GM12878 (cell line): ENCODE results near the gene WNT7A. TPM values are rescaled to one million over a fixed set of nuclear protein-coding genes. Genes with fewer than 3 reads are reported as not detected.

Source experiments
- ATAC-seq: fragments of 200-7000 bp; cut with Tn5 transposase; 3 replicates; pipeline ENCODE4 v1.9.1; 2020; ENCODE audit warnings: mild to moderate bottlenecking, moderate library complexity
- BruUV-seq: library from RNA; stranded (reverse); fragments of 400-500 nt; replicated peaks from 2 replicates; lab custom pipeline; 2021; lab: Mats Ljungman, UMichigan
- CTCF ChIA-PET: fragments of 300-600 bp; sonication (Branson Sonifier 250); formaldehyde crosslinking; extraction: SDS; loops from one replicate; lab custom pipeline; 2021; ENCODE audit warnings: inconsistent platforms; lab: Yijun Ruan, JAX
- POLR2A ChIA-PET: fragments of 350-600 bp; formaldehyde crosslinking; extraction: SDS; loops from one replicate; lab custom pipeline; 2021; ENCODE audit warnings: inconsistent platforms; lab: Charles Lee
- RAD21 ChIA-PET: fragments of 300-600 bp; sonication (Branson Sonifier 250); formaldehyde crosslinking; loops from one replicate; lab custom pipeline; 2023; ENCODE audit warnings: antibody characterized with exemption; ENCODE audit not compliant: unreplicated experiment; lab: Charles Lee
- SMC1A ChIA-PET: fragments of 300-600 bp; sonication (Branson Sonifier 250); formaldehyde crosslinking; loops from one replicate; lab custom pipeline; 2023; ENCODE audit not compliant: unreplicated experiment, uncharacterized antibody; lab: Charles Lee
- DNase-seq: peaks from one replicate; pipeline ENCODE4 v3.0.0-alpha.2; 2011; ENCODE audit warnings: low read depth, low spot score
- FAIRE-seq: peaks from 3 replicates; lab custom pipeline; 2011; peaks lifted over from hg19 to GRCh38; lab: Jason Lieb, UNC
- H2AFZ ChIP-seq: 2 replicates; pipeline ENCODE4 v1.6.0; 2011; ENCODE audit warnings: low read depth, low read length, control low read depth; ENCODE audit not compliant: control insufficient read depth
- H3K27ac ChIP-seq: 2 replicates; pipeline ENCODE4 v1.5.1; 2011; ENCODE audit warnings: control low read depth; ENCODE audit not compliant: control insufficient read depth, insufficient read depth
- H3K27me3 ChIP-seq, 2 experiments: replicated peaks in 1 of 2; 2 replicates each; pipeline versions ENCODE4 v1.6.0 to v1.6.1; 2011; ENCODE audit warnings: low read length in 1 of 2; ENCODE audit not compliant: control insufficient read depth in 2 of 2, insufficient read depth in 2 of 2
- H3K36me3 ChIP-seq, 2 experiments: 2 replicates each; pipeline ENCODE4 v1.5.1; 2011; ENCODE audit warnings: low read length in 1 of 2; ENCODE audit not compliant: control insufficient read depth in 2 of 2, insufficient read depth in 2 of 2
- H3K4me1 ChIP-seq: 2 replicates; pipeline ENCODE4 v1.6.1; 2011; ENCODE audit warnings: mild to moderate bottlenecking, low read length, moderate library complexity, mixed read lengths; ENCODE audit not compliant: control insufficient read depth, insufficient read depth
- H3K4me2 ChIP-seq: 2 replicates; pipeline ENCODE4 v1.6.0; 2011; ENCODE audit warnings: control low read depth; ENCODE audit not compliant: control insufficient read depth, insufficient read depth
- H3K4me3 ChIP-seq: fragments of 200-600 bp; sonication (generic); 2 replicates; pipeline ENCODE4 v1.5.1; 2016
- H3K79me2 ChIP-seq: 2 replicates; pipeline ENCODE4 v1.6.0; 2011; ENCODE audit warnings: low read length; ENCODE audit not compliant: control insufficient read depth, insufficient read depth
- H3K9ac ChIP-seq: 2 replicates; pipeline ENCODE4 v1.8.0; 2011; ENCODE audit warnings: low read length, control low read depth, mixed read lengths; ENCODE audit not compliant: control insufficient read depth, insufficient read depth
- H3K9me3 ChIP-seq: replicated peaks from 3 replicates; pipeline ENCODE4 v1.5.1; 2011; ENCODE audit warnings: mild to moderate bottlenecking, low read length; ENCODE audit not compliant: control insufficient read depth, insufficient read depth
- H4K20me1 ChIP-seq: 2 replicates; pipeline ENCODE4 v1.6.0; 2011; ENCODE audit not compliant: control insufficient read depth, insufficient read depth
- BACH1 ChIP-seq: fragments of 450-650 bp; IDR thresholded peaks from 2 replicates; pipeline ENCODE4 v1.6.1; 2017; ENCODE audit warnings: mild to moderate bottlenecking, borderline replicate concordance
- CREM ChIP-seq: IDR thresholded peaks from 2 replicates; pipeline ENCODE4 v1.6.1; 2014; ENCODE audit warnings: antibody characterized with exemption, low read depth
- EED ChIP-seq: sonication (generic); IDR thresholded peaks from 2 replicates; pipeline ENCODE4 v1.6.1; 2016; ENCODE audit warnings: antibody characterized with exemption, low read depth
- ETV6 ChIP-seq, 2 experiments: fragments of 450-650 bp in 1 of 2; IDR thresholded peaks in 1 of 2; conservative IDR thresholded peaks in 1 of 2; 2 replicates each; pipeline ENCODE4 v1.6.1; 2014; ENCODE audit warnings: antibody characterized with exemption in 1 of 2, borderline replicate concordance in 1 of 2, low read depth in 1 of 2, mild to moderate bottlenecking in 1 of 2, moderate library complexity in 1 of 2
- SRF ChIP-seq, 2 experiments: IDR thresholded peaks; 2 replicates each; pipeline ENCODE4 v1.6.1; 2011; ENCODE audit warnings: low read depth in 2 of 2, low read length in 2 of 2, mild to moderate bottlenecking in 1 of 2, moderate library complexity in 1 of 2
- YBX1 ChIP-seq: fragments of 450-650 bp; IDR thresholded peaks from 2 replicates; pipeline ENCODE4 v1.6.1; 2016; ENCODE audit warnings: antibody characterized with exemption
- WGBS: methylation state at CpG from one replicate; pipeline ENCODE4 v1.1.6; 2016; ENCODE audit warnings: low lambda C conversion rate; ENCODE audit not compliant: insufficient replicate concordance, insufficient coverage; ENCODE audit errors: missing lambda C conversion rate; 5-methylcytosine and 5-hydroxymethylcytosine counted together
- in situ Hi-C: fragments of 300-500 bp; cut with MboI; formaldehyde crosslinking; loops from 9 replicates; pipeline ENCODE4 v1.14.3; 2018; ENCODE audit warnings: mixed read lengths
- intact Hi-C: fragments of 100-400 bp; cut with micrococcal nuclease; formaldehyde crosslinking; loops from one replicate; pipeline ENCODE4 v1.14.2; 2022; ENCODE audit not compliant: unreplicated experiment
- polyA plus RNA-seq, 11 experiments: library from polyadenylated mRNA; depleted of rRNA in 4 of 11; unstranded in 6 of 11; stranded (reverse) in 5 of 11; fragments of >200 nt; fragmentation: Nextera tagmentation in 4 of 11; fragmentation: Illumina TruSeq in 1 of 11; extraction: Ambion mirVana in 4 of 11; extraction: Trizol in 1 of 11; gene quantifications; 1 replicate in 1 of 11; 2 replicates in 10 of 11; pipeline versions ENCODE4 v1.2.1 to v1.2.3, GENCODE V29; 2011 to 2016; ENCODE audit warnings: inconsistent platforms in 2 of 11, missing spikeins in 2 of 11, low read depth in 1 of 11
- total RNA-seq, 4 experiments: library from RNA; depleted of rRNA in 3 of 4; stranded (reverse); fragments of >200 nt in 3 of 4; fragmentation: Illumina TruSeq in 1 of 4; extraction: Trizol in 1 of 4; gene quantifications; 2 replicates each; pipeline versions ENCODE4 v1.2.1 to v1.2.3, GENCODE V29; 2013 to 2021
- TF ChIP-seq, protein P1 (sequence below): fragments of 450-650 bp; IDR thresholded peaks from 2 replicates; pipeline ENCODE4 v1.6.1; 2018; ENCODE audit warnings: borderline replicate concordance, mild to moderate bottlenecking; ENCODE audit not compliant: partially characterized antibody
- TF ChIP-seq, protein P2 (sequence below): fragments of 450-650 bp; IDR thresholded peaks from 2 replicates; pipeline ENCODE4 v1.6.1; 2017; ENCODE audit warnings: antibody characterized with exemption, mild to moderate bottlenecking, moderate library complexity

WNT7A gene
- total and polyA plus RNA-seq, 10 of the 15 experiments (the other 5 are each of a cell fraction or from before 2014, with no cell fraction given): 0.08 TPM; not detected in 9

DNA sequence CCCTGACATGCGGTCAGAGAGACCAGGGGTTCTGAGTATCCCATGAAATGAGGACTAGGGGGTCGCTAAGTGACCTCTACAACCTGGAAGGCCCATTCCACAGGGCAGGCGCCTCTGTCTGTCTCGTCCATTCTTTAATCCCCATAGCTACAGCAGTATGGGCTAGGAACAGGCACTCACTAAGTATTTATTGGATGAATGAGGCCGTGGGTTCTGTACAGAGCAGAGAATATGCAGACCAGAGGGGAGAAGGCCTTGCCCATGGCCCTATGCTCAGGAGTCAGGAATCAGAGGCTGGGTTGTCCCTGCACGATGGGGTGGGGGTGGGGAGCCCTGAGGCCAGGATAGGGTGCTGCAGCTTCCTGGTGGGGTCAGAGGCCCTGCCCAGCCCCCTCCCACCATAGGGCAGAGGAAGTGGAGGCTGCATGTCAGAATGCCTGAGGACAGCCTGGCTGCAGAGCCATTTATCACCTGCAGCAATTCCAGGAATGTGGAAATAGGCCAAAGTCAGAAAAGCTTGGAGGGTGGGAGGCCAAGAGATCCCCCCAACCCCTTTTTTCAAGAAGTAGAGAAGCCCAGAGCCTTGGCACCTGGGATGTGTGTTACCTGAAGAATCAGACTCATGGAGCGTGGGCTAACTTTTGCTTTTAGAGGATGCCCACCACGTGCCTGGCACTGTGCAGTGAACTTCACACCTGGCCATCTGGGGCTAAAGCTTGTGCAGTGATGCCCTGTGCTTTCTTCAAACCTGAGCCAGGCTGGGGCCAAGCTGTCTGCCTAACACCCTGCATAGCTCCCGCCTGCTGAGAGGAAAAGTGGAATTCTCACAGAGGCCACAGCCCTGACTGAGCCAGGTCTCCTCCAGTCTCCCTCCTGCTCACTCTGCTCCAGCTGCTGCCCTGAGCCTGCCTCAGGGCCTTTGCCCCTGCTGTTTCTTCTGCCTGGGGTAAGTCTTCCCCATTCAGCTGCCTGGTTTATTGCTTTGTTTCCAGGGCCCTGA is 109.4 kb downstream of the WNT7A start:
- BruUV-seq: no TSS peak
- no peak overlapping the region for H3K27ac ChIP-seq
- H3K36me3 ChIP-seq: no peaks in the 10 kb centered on the region
- POLR2A ChIA-PET: no interaction called here
- RAD21 ChIA-PET: no interaction called here
- intact Hi-C loops (no loop called here), in situ Hi-C loops (no loop called here)
- no peak overlapping the region for H2AFZ ChIP-seq
- H3K4me3 ChIP-seq: no peak overlapping the region
- 16% methylated on average over 9 of the region's 9 CpGs for whole genome bisulfite sequencing
- no peak overlapping the region for H3K4me2 ChIP-seq
- H4K20me1 ChIP-seq: no peaks in the 10 kb centered on the region
- no peak overlapping the region for H3K9ac ChIP-seq
- FAIRE-seq (no peak), ATAC-seq (no peak), DNase-seq (no peak)
- SMC1A ChIA-PET: no interaction called here
- CTCF ChIA-PET: no interaction called here
- no peak for TF ChIP-seq SRF (IDR thresholded peaks at IDR 0.05; ENCODE audit: low read depth in 2 of 2, low read length in 2 of 2)
- TF ChIP-seq, protein P1, sequence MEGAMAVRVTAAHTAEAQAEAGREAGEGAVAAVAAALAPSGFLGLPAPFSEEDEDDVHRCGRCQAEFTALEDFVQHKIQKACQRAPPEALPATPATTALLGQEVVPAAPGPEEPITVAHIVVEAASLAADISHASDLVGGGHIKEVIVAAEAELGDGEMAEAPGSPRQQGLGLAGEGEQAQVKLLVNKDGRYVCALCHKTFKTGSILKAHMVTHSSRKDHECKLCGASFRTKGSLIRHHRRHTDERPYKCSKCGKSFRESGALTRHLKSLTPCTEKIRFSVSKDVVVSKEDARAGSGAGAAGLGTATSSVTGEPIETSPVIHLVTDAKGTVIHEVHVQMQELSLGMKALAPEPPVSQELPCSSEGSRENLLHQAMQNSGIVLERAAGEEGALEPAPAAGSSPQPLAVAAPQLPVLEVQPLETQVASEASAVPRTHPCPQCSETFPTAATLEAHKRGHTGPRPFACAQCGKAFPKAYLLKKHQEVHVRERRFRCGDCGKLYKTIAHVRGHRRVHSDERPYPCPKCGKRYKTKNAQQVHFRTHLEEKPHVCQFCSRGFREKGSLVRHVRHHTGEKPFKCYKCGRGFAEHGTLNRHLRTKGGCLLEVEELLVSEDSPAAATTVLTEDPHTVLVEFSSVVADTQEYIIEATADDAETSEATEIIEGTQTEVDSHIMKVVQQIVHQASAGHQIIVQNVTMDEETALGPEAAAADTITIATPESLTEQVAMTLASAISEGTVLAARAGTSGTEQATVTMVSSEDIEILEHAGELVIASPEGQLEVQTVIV: no peak
- no peak for TF ChIP-seq EED
- no peak for TF ChIP-seq BACH1
- TF ChIP-seq ETV6 (conservative IDR thresholded peaks at IDR 0.05 in 1 of 2, IDR thresholded peaks at IDR 0.05 in 1 of 2; ENCODE audit: borderline replicate concordance in 1 of 2, low read depth in 1 of 2): no peak
- TF ChIP-seq, protein P2, sequence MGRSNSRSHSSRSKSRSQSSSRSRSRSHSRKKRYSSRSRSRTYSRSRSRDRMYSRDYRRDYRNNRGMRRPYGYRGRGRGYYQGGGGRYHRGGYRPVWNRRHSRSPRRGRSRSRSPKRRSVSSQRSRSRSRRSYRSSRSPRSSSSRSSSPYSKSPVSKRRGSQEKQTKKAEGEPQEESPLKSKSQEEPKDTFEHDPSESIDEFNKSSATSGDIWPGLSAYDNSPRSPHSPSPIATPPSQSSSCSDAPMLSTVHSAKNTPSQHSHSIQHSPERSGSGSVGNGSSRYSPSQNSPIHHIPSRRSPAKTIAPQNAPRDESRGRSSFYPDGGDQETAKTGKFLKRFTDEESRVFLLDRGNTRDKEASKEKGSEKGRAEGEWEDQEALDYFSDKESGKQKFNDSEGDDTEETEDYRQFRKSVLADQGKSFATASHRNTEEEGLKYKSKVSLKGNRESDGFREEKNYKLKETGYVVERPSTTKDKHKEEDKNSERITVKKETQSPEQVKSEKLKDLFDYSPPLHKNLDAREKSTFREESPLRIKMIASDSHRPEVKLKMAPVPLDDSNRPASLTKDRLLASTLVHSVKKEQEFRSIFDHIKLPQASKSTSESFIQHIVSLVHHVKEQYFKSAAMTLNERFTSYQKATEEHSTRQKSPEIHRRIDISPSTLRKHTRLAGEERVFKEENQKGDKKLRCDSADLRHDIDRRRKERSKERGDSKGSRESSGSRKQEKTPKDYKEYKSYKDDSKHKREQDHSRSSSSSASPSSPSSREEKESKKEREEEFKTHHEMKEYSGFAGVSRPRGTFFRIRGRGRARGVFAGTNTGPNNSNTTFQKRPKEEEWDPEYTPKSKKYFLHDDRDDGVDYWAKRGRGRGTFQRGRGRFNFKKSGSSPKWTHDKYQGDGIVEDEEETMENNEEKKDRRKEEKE: no peak
- TF ChIP-seq CREM: no peak
- no peak for TF ChIP-seq YBX1
- no peaks in the 10 kb centered on the region for H3K4me1 ChIP-seq
- no peaks in the 10 kb centered on the region for H3K9me3 ChIP-seq
- no peaks in the 10 kb centered on the region for H3K79me2 ChIP-seq
- H3K27me3 ChIP-seq: 0 out of 4 replicates have a peak, but pooled peaks cover 0 to 1% of the 10 kb centered on the region in 2 experiments
